Mesendoderm (in vitro differentiated cells): ENCODE measurements around the gene KCNQ1.

Source experiments
- DNase-seq: peaks from one replicate; pipeline ENCODE4 v3.0.0; 2013
- H2AK5ac ChIP-seq: 2 replicates; pipeline ENCODE4 v1.6.1; 2013; ENCODE audit warnings: low read length, inconsistent platforms
- H2BK120ac ChIP-seq: 2 replicates; pipeline ENCODE4 v1.6.1; 2013; ENCODE audit warnings: low read depth, mild to moderate bottlenecking, low read length, moderate library complexity, mixed read lengths
- H2BK15ac ChIP-seq: replicated peaks from 2 replicates; pipeline ENCODE4 v1.6.1; 2013; ENCODE audit warnings: low read depth, mild to moderate bottlenecking, moderate library complexity
- H2BK5ac ChIP-seq: 2 replicates; pipeline ENCODE4 v1.6.1; 2013; ENCODE audit warnings: low read length, inconsistent platforms
- H3K18ac ChIP-seq: 2 replicates; pipeline ENCODE4 v1.6.1; 2013; ENCODE audit warnings: mild to moderate bottlenecking, low read length, mixed read lengths
- H3K23ac ChIP-seq: one replicate; pipeline ENCODE4 v1.6.1; 2013; ENCODE audit warnings: low read length
- H3K27ac ChIP-seq: 2 replicates; pipeline ENCODE4 v1.5.1; 2013; ENCODE audit warnings: low read depth, mild to moderate bottlenecking, inconsistent platforms, low read length, moderate library complexity
- H3K27me3 ChIP-seq: 2 replicates; pipeline ENCODE4 v1.6.1; 2013; ENCODE audit warnings: low read length, control low read depth, mild to moderate bottlenecking, inconsistent platforms; ENCODE audit not compliant: insufficient read depth, poor library complexity
- H3K36me3 ChIP-seq: 2 replicates; pipeline ENCODE4 v1.6.1; 2013; ENCODE audit warnings: low read length, inconsistent platforms; ENCODE audit not compliant: control insufficient read depth, insufficient read depth
- H3K4ac ChIP-seq: one replicate; pipeline ENCODE4 v1.6.1; 2013; ENCODE audit warnings: low read depth, mild to moderate bottlenecking, low read length, moderate library complexity
- H3K4me1 ChIP-seq: 2 replicates; pipeline ENCODE4 v1.6.1; 2013; ENCODE audit warnings: low read depth, low read length, inconsistent platforms; ENCODE audit not compliant: control insufficient read depth
- H3K4me2 ChIP-seq: 2 replicates; pipeline ENCODE4 v1.6.1; 2013; ENCODE audit warnings: low read length
- H3K4me3 ChIP-seq: 2 replicates; pipeline ENCODE4 v1.5.1; 2013; ENCODE audit warnings: mild to moderate bottlenecking, low read length
- H3K56ac ChIP-seq: one replicate; pipeline ENCODE4 v1.6.1; 2013; ENCODE audit warnings: low read length
- H3K79me1 ChIP-seq: 2 replicates; pipeline ENCODE4 v1.6.1; 2013; ENCODE audit warnings: low read length, inconsistent platforms
- H3K79me2 ChIP-seq: 2 replicates; pipeline ENCODE4 v1.6.1; 2013; ENCODE audit warnings: mild to moderate bottlenecking, low read length; ENCODE audit not compliant: control insufficient read depth, insufficient read depth
- H3K9ac ChIP-seq: 2 replicates; pipeline ENCODE4 v1.6.1; 2013; ENCODE audit warnings: low read length, inconsistent platforms
- H4K5ac ChIP-seq: one replicate; pipeline ENCODE4 v1.6.1; 2013; ENCODE audit warnings: low read length
- H4K8ac ChIP-seq: one replicate; pipeline ENCODE4 v1.6.1; 2013; ENCODE audit warnings: low read depth, mild to moderate bottlenecking, control low read depth, low read length, moderate library complexity
- WGBS: extraction: QIAGEN DNeasy Blood & Tissue Kit; methylation state at CpG from one replicate; pipeline ENCODE4 v1.1.7; 2013; ENCODE audit warnings: low lambda C conversion rate, missing lambda C conversion rate; ENCODE audit not compliant: insufficient coverage; ENCODE audit errors: extremely low coverage; 5-methylcytosine and 5-hydroxymethylcytosine counted together

KCNQ1 gene

DNA sequence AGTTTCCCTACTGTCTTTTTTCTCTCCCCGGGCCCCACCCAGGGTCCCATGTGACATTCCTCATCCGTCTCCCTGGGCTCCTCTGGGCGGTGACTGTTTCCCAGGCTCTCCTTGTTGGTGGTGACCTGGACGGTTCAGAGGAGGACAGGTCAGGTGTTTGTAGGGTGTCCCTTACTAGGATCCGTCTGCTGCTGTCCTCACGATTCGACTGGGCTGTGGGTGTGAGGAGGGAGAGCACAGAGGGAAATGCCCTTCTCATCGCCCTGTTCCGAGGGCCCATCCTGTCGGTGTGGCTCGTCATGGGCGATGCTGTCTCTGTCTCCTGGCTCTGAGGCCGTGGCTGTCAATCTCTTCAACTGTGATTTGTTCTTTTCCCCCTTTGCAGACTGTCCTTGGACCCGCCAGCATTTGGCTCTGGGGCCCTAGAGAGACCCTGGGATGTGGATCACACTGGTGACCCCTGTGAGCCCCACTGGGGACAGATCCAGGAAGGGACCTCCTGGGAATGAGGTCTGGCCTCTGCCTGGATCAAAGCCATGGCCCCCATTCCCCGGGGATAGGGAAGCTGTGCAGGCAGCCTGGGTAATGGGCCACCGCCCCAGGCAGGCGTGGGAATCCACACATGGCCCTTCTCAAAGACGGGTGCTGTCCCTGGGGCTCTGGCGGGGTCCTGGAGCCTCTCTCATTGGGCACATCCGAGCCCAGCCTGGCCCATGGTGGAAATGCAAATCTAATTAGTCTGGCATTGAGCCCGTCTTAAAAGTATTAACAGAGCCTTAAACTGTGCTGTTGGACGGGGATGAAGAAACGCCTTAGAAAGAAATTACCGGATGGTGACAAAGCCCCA is 301.8 kb downstream of the KCNQ1 start:
- H3K4ac ChIP-seq, result no peak overlapping the region
- no peak overlapping the region for H2BK5ac ChIP-seq
- no peak overlapping the region for H3K4me3 ChIP-seq
- H3K4me1 ChIP-seq, result no peaks in the 10 kb centered on the region
- no peak overlapping the region for H3K56ac ChIP-seq
- H2AK5ac ChIP-seq, result no peak overlapping the region
- no peak overlapping the region for H3K23ac ChIP-seq
- no peak overlapping the region for H4K8ac ChIP-seq
- no peaks in the 10 kb centered on the region for H3K27me3 ChIP-seq
- no peak overlapping the region for H3K9ac ChIP-seq
- no peak overlapping the region for H3K4me2 ChIP-seq
- no peak overlapping the region for H2BK120ac ChIP-seq
- H4K5ac ChIP-seq, result no peak overlapping the region
- H3K36me3 ChIP-seq, result no peaks in the 10 kb centered on the region
- H3K27ac ChIP-seq, result no peak overlapping the region
- no CpG with 5 or more reads among the region's 24 CpGs for WGBS
- no peak for DNase-seq
- no peaks in the 10 kb centered on the region for H3K79me1 ChIP-seq
- H3K79me2 ChIP-seq, result no peaks in the 10 kb centered on the region
- no peak overlapping the region for H3K18ac ChIP-seq
- no peak overlapping the region for H2BK15ac ChIP-seq

DNA sequence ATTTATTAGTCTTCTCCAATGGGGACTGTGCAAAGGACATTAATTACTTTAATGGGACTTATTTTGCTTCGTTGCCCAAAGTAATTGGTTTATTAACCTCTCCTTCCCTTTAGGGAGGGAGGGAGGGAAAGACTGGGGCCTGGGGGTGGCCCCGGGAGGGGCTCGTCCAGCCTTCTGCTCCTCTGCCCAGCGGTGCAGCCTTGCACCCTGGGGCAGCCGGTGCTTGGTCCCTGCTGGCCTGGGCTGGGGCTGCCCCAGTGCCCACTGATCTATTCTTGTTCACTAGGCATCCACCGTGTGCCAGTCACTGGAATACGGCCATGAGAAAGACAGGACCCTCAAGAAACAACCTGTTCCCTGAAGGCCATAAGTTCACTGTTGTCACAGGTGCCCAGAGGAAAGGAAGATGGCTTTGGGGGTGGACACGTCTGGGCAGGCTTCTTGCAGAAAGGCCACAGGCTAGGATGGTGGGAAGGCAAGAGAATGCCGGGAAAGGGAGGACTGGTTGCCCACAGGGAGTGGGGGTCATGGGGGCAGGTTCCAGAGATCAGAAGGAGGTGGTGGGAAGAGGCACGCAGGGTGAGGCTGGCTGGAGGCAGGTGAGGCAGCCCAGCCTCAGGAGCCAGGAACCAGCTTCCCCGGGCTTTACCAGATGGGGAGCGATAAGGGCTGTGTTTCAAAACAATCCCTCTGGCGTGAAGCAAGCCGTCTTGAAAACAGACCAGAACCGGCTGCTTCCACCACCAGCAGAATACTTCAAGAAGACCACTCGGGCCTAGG is 302.6 kb downstream of the KCNQ1 start:
- H3K79me2 ChIP-seq, result no peaks in the 10 kb centered on the region
- H4K8ac ChIP-seq, result no peak overlapping the region
- no peaks in the 10 kb centered on the region for H3K36me3 ChIP-seq
- no peak overlapping the region for H2BK5ac ChIP-seq
- no peak overlapping the region for H3K56ac ChIP-seq
- no peak overlapping the region for H2AK5ac ChIP-seq
- H3K4me2 ChIP-seq, result no peak overlapping the region
- H3K4me3 ChIP-seq, result no peak overlapping the region
- no peak for DNase-seq
- H3K27me3 ChIP-seq, result no peaks in the 10 kb centered on the region
- no peaks in the 10 kb centered on the region for H3K4me1 ChIP-seq
- no peak overlapping the region for H2BK15ac ChIP-seq
- H3K18ac ChIP-seq, result no peak overlapping the region
- no peak overlapping the region for H3K27ac ChIP-seq
- H3K79me1 ChIP-seq, result no peaks in the 10 kb centered on the region
- no CpG with 5 or more reads among the region's 16 CpGs for WGBS
- H3K23ac ChIP-seq, result no peak overlapping the region
- H4K5ac ChIP-seq, result no peak overlapping the region
- no peak overlapping the region for H3K9ac ChIP-seq
- H2BK120ac ChIP-seq, result no peak overlapping the region
- H3K4ac ChIP-seq, result no peak overlapping the region

DNA sequence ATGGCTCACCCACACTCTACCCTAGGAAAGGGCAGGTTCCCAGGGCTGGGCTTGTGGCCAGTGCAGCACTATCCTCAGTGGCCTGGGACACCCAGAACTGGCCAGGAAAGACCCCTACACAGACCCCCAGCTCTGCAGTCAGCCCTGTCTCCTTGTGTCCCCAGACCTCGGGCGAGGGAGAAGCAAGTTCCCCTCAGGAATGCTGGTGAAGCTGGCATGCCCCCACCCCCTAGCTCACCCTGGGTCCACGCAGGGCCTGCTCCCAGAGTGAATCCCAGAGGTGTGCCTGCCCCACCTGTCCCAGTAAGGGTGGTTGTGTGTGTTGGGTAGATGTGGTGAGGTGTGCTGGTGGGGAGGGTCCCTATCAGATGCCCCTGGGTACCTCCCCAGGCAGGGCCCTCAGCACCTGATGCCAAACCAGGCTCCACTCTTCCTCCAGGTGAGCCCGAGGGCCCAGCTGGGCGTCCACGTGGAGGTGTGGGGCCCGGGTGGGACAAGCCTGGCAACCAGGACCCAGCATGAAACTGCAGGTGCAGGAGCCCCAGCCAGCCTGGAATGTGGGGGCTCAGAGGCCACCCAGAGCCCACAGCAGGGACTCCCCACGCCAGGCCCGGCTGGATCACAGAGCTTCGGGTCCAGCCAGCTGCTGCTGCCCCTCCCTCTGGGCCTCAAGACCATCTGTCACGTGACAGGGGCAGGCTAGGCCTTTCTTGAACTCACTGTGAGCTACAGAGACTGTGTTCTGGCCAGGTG is 303.4 kb downstream of the KCNQ1 start:
- Histone ChIP-seq H2BK120ac (no peak overlapping the region), H3K4me1 (no peaks in the 10 kb centered on the region), H3K79me2 (no peaks in the 10 kb centered on the region), H3K4ac (no peak overlapping the region), H2BK5ac (no peak overlapping the region), H3K4me3 (no peak overlapping the region), H3K18ac (no peak overlapping the region), H3K9ac (no peak overlapping the region), H3K23ac (no peak overlapping the region), H2AK5ac (no peak overlapping the region), H4K5ac (no peak overlapping the region), H3K27ac (no peak overlapping the region), H3K56ac (no peak overlapping the region), H3K4me2 (no peak overlapping the region), H3K36me3 (no peaks in the 10 kb centered on the region), H3K79me1 (no peaks in the 10 kb centered on the region), H3K27me3 (no peaks in the 10 kb centered on the region), H2BK15ac (no peak overlapping the region), H4K8ac (no peak overlapping the region)
- no peak for DNase-seq
- no CpG with 5 or more reads among the region's 11 CpGs for WGBS

DNA sequence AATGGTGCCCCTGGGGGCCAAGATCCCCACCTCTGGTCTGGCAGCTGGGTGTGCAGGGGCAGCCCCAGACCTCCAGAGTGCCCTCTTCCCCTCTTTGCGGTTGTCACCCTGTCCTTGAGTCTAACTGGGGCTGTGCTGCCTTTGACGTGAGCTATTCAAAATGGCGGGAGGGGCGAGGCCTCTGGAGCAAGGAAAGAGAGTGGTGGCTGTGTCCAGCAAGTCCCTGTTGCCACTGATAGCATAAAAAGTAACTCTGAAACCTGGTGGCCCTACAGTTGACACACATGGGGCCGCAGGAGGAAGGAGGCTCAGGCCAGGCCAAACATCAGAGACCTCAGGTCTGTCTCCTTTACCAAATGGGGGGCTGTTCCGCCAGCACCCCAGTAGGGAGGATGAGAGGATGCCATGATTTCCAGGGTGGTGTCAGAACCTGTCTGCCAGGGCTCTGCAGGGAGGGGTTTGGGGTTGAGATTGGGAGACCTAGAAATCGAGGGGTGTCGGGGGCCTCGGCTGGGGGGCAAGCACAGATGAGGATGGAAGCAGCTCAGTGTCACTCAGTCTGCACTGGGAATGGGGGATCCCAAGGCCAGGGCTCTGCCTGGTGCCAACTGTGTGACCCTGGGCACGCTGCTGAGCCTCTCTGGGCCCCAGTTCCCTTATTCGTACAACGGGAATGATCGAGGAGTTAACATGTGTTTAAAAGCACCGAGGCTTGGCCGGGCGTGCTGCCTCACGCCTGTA is 304.2 kb downstream of the KCNQ1 start:
- no CpG with 5 or more reads among the region's 17 CpGs for WGBS
- Histone ChIP-seq H3K79me2 (no peaks in the 10 kb centered on the region), H3K36me3 (no peaks in the 10 kb centered on the region)

DNA sequence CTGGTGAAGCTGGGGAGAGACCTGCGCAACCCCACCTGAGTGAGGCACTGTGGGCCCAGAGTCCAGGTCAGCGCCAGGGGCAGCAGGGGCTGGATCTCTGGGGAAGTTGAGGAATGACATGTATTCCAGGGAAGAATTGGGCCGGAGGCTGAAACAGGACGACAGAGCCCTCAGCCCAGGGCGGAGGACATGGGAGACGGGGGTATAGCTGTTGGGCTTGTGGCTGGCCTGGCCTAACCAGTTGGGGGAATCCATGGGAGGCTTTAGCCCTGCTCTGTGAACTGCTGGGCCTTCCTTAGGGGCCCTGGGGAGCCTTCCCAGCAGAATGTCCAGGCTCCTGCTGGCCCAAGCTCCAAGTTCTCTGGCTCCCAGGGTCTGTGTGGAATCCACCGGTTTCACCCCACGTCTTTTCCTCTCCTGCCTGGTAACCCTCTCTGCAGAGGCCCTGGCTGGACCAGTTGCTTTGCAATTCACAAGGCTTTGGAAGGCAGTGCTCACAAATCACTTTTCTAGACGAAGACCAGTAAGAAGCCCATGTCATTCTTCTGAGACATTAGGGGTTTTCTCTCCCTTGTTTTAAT is 305.4 kb downstream of the KCNQ1 start:
- no peak overlapping the region for H3K4ac ChIP-seq
- no peaks in the 10 kb centered on the region for H3K4me1 ChIP-seq
- H3K36me3 ChIP-seq, result no peaks in the 10 kb centered on the region
- no peaks in the 10 kb centered on the region for H3K79me1 ChIP-seq
- H3K56ac ChIP-seq, result no peak overlapping the region
- H4K8ac ChIP-seq, result no peak overlapping the region
- no peak overlapping the region for H3K27ac ChIP-seq
- DNase-seq, result no peak
- no peak overlapping the region for H2BK120ac ChIP-seq
- no peak overlapping the region for H3K9ac ChIP-seq
- no peak overlapping the region for H3K4me2 ChIP-seq
- H4K5ac ChIP-seq, result no peak overlapping the region
- WGBS, result no CpG with 5 or more reads among the region's 9 CpGs
- H3K4me3 ChIP-seq, result no peak overlapping the region
- no peaks in the 10 kb centered on the region for H3K27me3 ChIP-seq
- H2BK15ac ChIP-seq, result no peak overlapping the region
- H3K23ac ChIP-seq, result no peak overlapping the region
- no peaks in the 10 kb centered on the region for H3K79me2 ChIP-seq
- H2BK5ac ChIP-seq, result no peak overlapping the region
- H3K18ac ChIP-seq, result no peak overlapping the region
- H2AK5ac ChIP-seq, result no peak overlapping the region

More for the DNA sequence above, 304.2 kb downstream of the KCNQ1 start:
- Histone ChIP-seq H3K27me3 (no peaks in the 10 kb centered on the region), H2BK5ac (no peak overlapping the region), H2BK15ac (no peak overlapping the region), H3K56ac (no peak overlapping the region), H3K79me1 (no peaks in the 10 kb centered on the region), H3K9ac (no peak overlapping the region), H3K4me1 (no peaks in the 10 kb centered on the region), H3K27ac (no peak overlapping the region), H4K8ac (no peak overlapping the region), H2AK5ac (no peak overlapping the region), H3K4ac (no peak overlapping the region), H3K23ac (no peak overlapping the region), H3K4me2 (no peak overlapping the region), H2BK120ac (no peak overlapping the region), H3K18ac (no peak overlapping the region), H3K4me3 (no peak overlapping the region), H4K5ac (no peak overlapping the region)
- no peak for DNase-seq
